OCI-LY7 (cell line): ENCODE measurements around the gene IGIP. TPM values are rescaled to one million over a fixed set of nuclear protein-coding genes. Genes with fewer than 3 reads are reported as not detected.

Experiments used
- BruUV-seq: library from RNA; stranded (reverse); fragments of 400-500 nt; replicated peaks from 2 replicates; lab custom pipeline; 2021; lab: Mats Ljungman, UMichigan
- CTCF ChIA-PET: fragments of 300-600 bp; sonication (Branson Sonifier 250); formaldehyde crosslinking; loops from one replicate; lab custom pipeline; 2022; ENCODE audit warnings: antibody characterized with exemption; ENCODE audit not compliant: unreplicated experiment; lab: Charles Lee
- POLR2A ChIA-PET: fragments of 300-600 bp; sonication (Branson Sonifier 250); formaldehyde crosslinking; loops from one replicate; lab custom pipeline; 2022; ENCODE audit warnings: antibody characterized with exemption; lab: Charles Lee
- DNase-seq: peaks from one replicate; pipeline ENCODE4 v3.0.0-alpha.2; 2015; ENCODE audit warnings: low spot score
- H2AFZ ChIP-seq: fragments of 200-600 bp; sonication (generic), shearing (Covaris generic); 2 replicates; pipeline ENCODE4 v1.6.1; 2014; ENCODE audit warnings: mild to moderate bottlenecking, antibody characterized with exemption, low read length, moderate library complexity
- H3K27ac ChIP-seq: fragments of 200-600 bp; sonication (generic); 2 replicates; pipeline ENCODE4 v1.5.1; 2014; ENCODE audit warnings: mixed run types, low read depth, mild to moderate bottlenecking, moderate library complexity, low read length, inconsistent platforms; ENCODE audit not compliant: poor library complexity, severe bottlenecking
- H3K36me3 ChIP-seq: fragments of 200-600 bp; sonication (generic); 2 replicates; pipeline ENCODE4 v1.6.1; 2014; ENCODE audit warnings: mild to moderate bottlenecking, antibody characterized with exemption, low read length, moderate library complexity, mixed read lengths; ENCODE audit not compliant: insufficient read depth
- H3K4me1 ChIP-seq: fragments of 200-600 bp; sonication (generic); 2 replicates; pipeline ENCODE4 v1.5.1; 2014; ENCODE audit warnings: mild to moderate bottlenecking, low read length; ENCODE audit not compliant: insufficient read depth, poor library complexity, severe bottlenecking
- H3K4me2 ChIP-seq: fragments of 200-600 bp; sonication (generic); 2 replicates; pipeline ENCODE4 v1.6.1; 2014; ENCODE audit warnings: mild to moderate bottlenecking, low read length
- H3K4me3 ChIP-seq: fragments of 200-600 bp; sonication (generic); 2 replicates; pipeline ENCODE4 v1.5.1; 2014; ENCODE audit warnings: mild to moderate bottlenecking, low read depth, low read length; ENCODE audit not compliant: poor library complexity, severe bottlenecking
- H3K79me2 ChIP-seq: fragments of 200-600 bp; sonication (generic); 2 replicates; pipeline ENCODE4 v1.6.1; 2016; ENCODE audit warnings: low read depth, mild to moderate bottlenecking, low read length, moderate library complexity, mixed read lengths; ENCODE audit not compliant: insufficient read depth
- H3K9me2 ChIP-seq: fragments of 200-600 bp; sonication (generic); 2 replicates; pipeline ENCODE4 v1.6.1; 2016; ENCODE audit warnings: mild to moderate bottlenecking, low read length, mixed read lengths; ENCODE audit not compliant: insufficient read depth
- H3K9me3 ChIP-seq: fragments of 200-600 bp; sonication (generic); 2 replicates; pipeline ENCODE4 v1.6.1; 2014; ENCODE audit warnings: mild to moderate bottlenecking, mixed run types, low read length, mixed read lengths
- H4K20me1 ChIP-seq: fragments of 200-600 bp; sonication (generic); 2 replicates; pipeline ENCODE4 v1.6.1; 2014; ENCODE audit warnings: mild to moderate bottlenecking, antibody characterized with exemption, low read length, moderate library complexity, mixed read lengths; ENCODE audit not compliant: insufficient read depth
- CTCF ChIP-seq: fragments of 200-600 bp; sonication (generic); conservative IDR thresholded peaks from 2 replicates; pipeline ENCODE4 v1.5.1; 2014; ENCODE audit warnings: mild to moderate bottlenecking, antibody characterized with exemption, low read length, moderate library complexity, mixed read lengths
- EZH2phosphoT487 ChIP-seq: fragments of 200-600 bp; sonication (generic); IDR thresholded peaks from 2 replicates; pipeline ENCODE4 v1.6.1; 2018; ENCODE audit warnings: low read depth, borderline replicate concordance, mild to moderate bottlenecking, mixed run types, antibody characterized with exemption, low read length, moderate library complexity, mixed read lengths
- intact Hi-C: fragments of 100-400 bp; cut with micrococcal nuclease; formaldehyde crosslinking; loops from one replicate; pipeline ENCODE4 v1.10.0; 2022; ENCODE audit not compliant: unreplicated experiment
- total RNA-seq, 2 experiments: library from RNA; depleted of rRNA in 1 of 2; stranded (reverse); fragments of >200 nt in 1 of 2; shearing (Covaris generic) in 1 of 2; gene quantifications; 2 replicates each; pipeline ENCODE4 v1.2.3, GENCODE V29; 2014 to 2022

IGIP gene
- total RNA-seq, 2 experiments from 2014 or later = 3.3 to 4.9 TPM

GRCh38 chr5:140109018-140109758 lies 16.5 kb upstream of the IGIP start:
- no peak for DNase-seq
- no peak overlapping the region for H3K27ac ChIP-seq
- peaks cover 53% of the 10 kb centered on the region for H3K79me2 ChIP-seq
- no peak overlapping the region for H2AFZ ChIP-seq
- ChIA-PET CTCF (no interaction called here), POLR2A (interaction anchor here (0.6 to 1.1 kb wide), 4 partner anchors 53 to 601 kb away, joined by 3 to 4 read pairs (median 4); no protein-coding TSS in a partner anchor)
- H4K20me1 ChIP-seq = peaks cover 16% of the 10 kb centered on the region
- H3K9me3 ChIP-seq = no peaks in the 10 kb centered on the region
- H3K36me3 ChIP-seq = no peaks in the 10 kb centered on the region
- peak overlapping the region; percentile 96 for H3K4me3 ChIP-seq
- intact Hi-C loops = loop anchor here (5.0 kb wide), 3 partner anchors 37 to 293 kb away; partner anchors contain the start of genes ANKHD1 and HBEGF
- BruUV-seq = TSS peak; percentile 87
- H3K4me1 ChIP-seq = peaks cover 52% of the 10 kb centered on the region
- no peaks in the 10 kb centered on the region for H3K9me2 ChIP-seq
- no peak for TF ChIP-seq EZH2phosphoT487
- TF ChIP-seq CTCF = no peak
- peak overlapping the region; percentile 95 for H3K4me2 ChIP-seq

GRCh38 chr5:140109759-140110645 lies 15.7 kb upstream of the IGIP start:
- peaks cover 16% of the 10 kb centered on the region for H4K20me1 ChIP-seq
- H3K36me3 ChIP-seq = 0 out of 2 replicates have a peak, but pooled peaks cover 1% of the 10 kb centered on the region
- H2AFZ ChIP-seq = no peak overlapping the region
- no peak for DNase-seq
- peak overlapping the region; percentile 95 for H3K4me2 ChIP-seq
- H3K9me2 ChIP-seq = no peaks in the 10 kb centered on the region
- no peaks in the 10 kb centered on the region for H3K9me3 ChIP-seq
- TF ChIP-seq CTCF = no peak
- TF ChIP-seq EZH2phosphoT487 = no peak
- H3K79me2 ChIP-seq = peaks cover 56% of the 10 kb centered on the region
- BruUV-seq = no TSS peak
- intact Hi-C loops = loop anchor here (5.0 to 10.0 kb wide), 4 partner anchors 38 to 545 kb away; partner anchors contain the start of genes ANKHD1, HBEGF and UBE2D2
- CTCF ChIA-PET = no interaction called here
- POLR2A ChIA-PET = interaction anchor here (0.6 kb wide), 2 partner anchors 325 to 855 kb away, joined by 3 to 4 read pairs; no protein-coding TSS in a partner anchor
- H3K27ac ChIP-seq = no peak overlapping the region
- H3K4me3 ChIP-seq = peak overlapping the region; percentile 96
- peaks cover 52% of the 10 kb centered on the region for H3K4me1 ChIP-seq
